ENCODE data around the gene FBXL13.

Gene FBXL13

DNA sequence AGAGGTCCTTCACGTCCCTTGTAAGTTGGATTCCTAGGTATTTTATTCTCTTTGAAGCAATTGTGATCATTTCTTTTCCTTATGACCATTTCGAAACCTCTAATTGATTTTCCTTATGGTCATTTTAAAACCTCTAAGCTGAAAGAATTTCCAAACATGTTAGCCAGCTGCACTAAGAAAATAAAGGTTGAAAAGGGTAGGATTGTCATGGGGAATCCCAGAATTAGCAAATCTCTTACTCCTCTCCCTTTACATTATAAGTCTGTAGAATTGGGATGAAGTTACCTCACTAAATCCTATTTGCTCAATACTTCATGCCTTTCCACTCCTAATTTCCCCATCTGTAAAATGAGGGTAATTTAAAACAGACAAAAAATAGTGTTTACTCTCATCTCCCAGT, 246.3 kb downstream of the FBXL13 start:
- H3K4me3 ChIP-seq (ENCODE audit: low read depth, low read length, poor library complexity, severe bottlenecking), result no peak overlapping the region
- TF ChIP-seq CTCF (IDR thresholded peaks at IDR 0.05; ENCODE audit: low read length) (no peak), EZH2 (IDR thresholded peaks at IDR 0.05; ENCODE audit: borderline replicate concordance, low read length) (no peak)
- no peak overlapping the region for H3K27ac ChIP-seq (ENCODE audit: low read depth, low read length, poor library complexity, severe bottlenecking)
- no peak overlapping the region for H3K4me2 ChIP-seq (ENCODE audit: low read length)
- H3K9me2 ChIP-seq (ENCODE audit: low read depth, low read length), result no peaks in the 10 kb centered on the region
- H3K4me1 ChIP-seq (ENCODE audit: insufficient read depth, low read length, severe bottlenecking), result no peaks in the 10 kb centered on the region
- H3K79me2 ChIP-seq (ENCODE audit: insufficient read depth, low read length), result no peaks in the 10 kb centered on the region
- H3F3A ChIP-seq (ENCODE audit: insufficient read depth, low read length), result no peaks in the 10 kb centered on the region
- H4K20me1 ChIP-seq (ENCODE audit: insufficient read depth, low read length), result no peaks in the 10 kb centered on the region
- no peak overlapping the region for H2AFZ ChIP-seq (ENCODE audit: low read length)
- H3K27me3 ChIP-seq (ENCODE audit: insufficient read depth, low read length), result no peaks in the 10 kb centered on the region
- H3K9ac ChIP-seq (ENCODE audit: low read length), result no peak overlapping the region
- H3K36me3 ChIP-seq (ENCODE audit: insufficient read depth, low read length), result no peaks in the 10 kb centered on the region
- H3K9me3 ChIP-seq (ENCODE audit: low read length), result no peaks in the 10 kb centered on the region

DNA sequence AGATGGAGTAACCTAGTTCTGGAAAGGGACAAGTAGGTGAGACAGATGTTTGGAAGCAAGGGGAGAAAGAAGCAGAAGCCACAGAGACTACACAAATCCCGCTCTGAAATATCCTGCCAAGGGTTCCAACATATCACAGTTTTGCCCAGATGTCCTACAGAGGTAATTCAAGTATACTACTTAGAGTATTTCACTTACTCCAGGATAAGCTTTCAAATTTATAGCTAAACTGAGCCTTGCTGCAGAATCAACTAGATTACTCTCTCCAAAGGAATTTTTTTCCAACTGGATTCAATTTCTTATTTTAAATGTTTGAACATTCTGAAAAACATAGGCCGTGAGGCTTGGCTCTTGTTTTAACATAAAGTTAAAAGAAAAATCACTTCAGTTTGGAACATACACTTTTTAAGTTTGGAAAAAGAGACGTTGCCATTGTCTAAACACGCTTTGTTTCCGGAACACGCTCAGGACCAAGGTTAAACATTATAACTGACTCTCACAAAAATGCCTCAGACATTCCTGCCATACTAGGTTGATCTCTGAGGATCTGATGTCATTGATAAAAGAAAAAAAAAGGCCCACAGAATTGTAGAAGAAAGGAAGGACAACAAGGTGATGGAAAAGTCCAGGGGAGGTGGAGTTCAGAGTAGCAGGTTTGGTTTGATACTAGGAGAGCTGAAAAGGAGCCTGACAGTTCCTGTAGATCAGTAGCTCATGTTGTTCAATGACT, 251.0 kb downstream of the FBXL13 start:
- Histone ChIP-seq H3K4me3 (ENCODE audit: low read depth, low read length, poor library complexity, severe bottlenecking) (no peak overlapping the region), H3K27me3 (ENCODE audit: insufficient read depth, low read length) (no peaks in the 10 kb centered on the region), H3F3A (ENCODE audit: insufficient read depth, low read length) (no peaks in the 10 kb centered on the region), H3K79me2 (ENCODE audit: insufficient read depth, low read length) (no peaks in the 10 kb centered on the region), H4K20me1 (ENCODE audit: insufficient read depth, low read length) (no peaks in the 10 kb centered on the region), H2AFZ (ENCODE audit: low read length) (no peak overlapping the region), H3K4me1 (ENCODE audit: insufficient read depth, low read length, severe bottlenecking) (no peaks in the 10 kb centered on the region), H3K9ac (ENCODE audit: low read length) (no peak overlapping the region), H3K9me3 (ENCODE audit: low read length) (no peaks in the 10 kb centered on the region), H3K9me2 (ENCODE audit: low read depth, low read length) (no peaks in the 10 kb centered on the region), H3K27ac (ENCODE audit: low read depth, low read length, poor library complexity, severe bottlenecking) (no peak overlapping the region), H3K4me2 (ENCODE audit: low read length) (no peak overlapping the region), H3K36me3 (ENCODE audit: insufficient read depth, low read length) (no peaks in the 10 kb centered on the region)
- no peak for TF ChIP-seq EZH2 (IDR thresholded peaks at IDR 0.05; ENCODE audit: borderline replicate concordance, low read length)
- TF ChIP-seq CTCF (IDR thresholded peaks at IDR 0.05; ENCODE audit: low read length), result no peak

- H3F3A ChIP-seq (ENCODE audit: insufficient read depth, low read length), result no peaks in the 10 kb centered on the region
- H3K36me3 ChIP-seq (ENCODE audit: insufficient read depth, low read length), result no peaks in the 10 kb centered on the region
- no peaks in the 10 kb centered on the region for H3K9me3 ChIP-seq (ENCODE audit: low read length)
- H3K4me2 ChIP-seq (ENCODE audit: low read length), result no peak overlapping the region
- H3K9ac ChIP-seq (ENCODE audit: low read length), result no peak overlapping the region
- H3K9me2 ChIP-seq (ENCODE audit: low read depth, low read length), result no peaks in the 10 kb centered on the region
- H3K79me2 ChIP-seq (ENCODE audit: insufficient read depth, low read length), result no peaks in the 10 kb centered on the region
- no peaks in the 10 kb centered on the region for H3K27me3 ChIP-seq (ENCODE audit: insufficient read depth, low read length)
- no peak overlapping the region for H3K27ac ChIP-seq (ENCODE audit: low read depth, low read length, poor library complexity, severe bottlenecking)
- no peaks in the 10 kb centered on the region for H4K20me1 ChIP-seq (ENCODE audit: insufficient read depth, low read length)
- no peak overlapping the region for H3K4me3 ChIP-seq (ENCODE audit: low read depth, low read length, poor library complexity, severe bottlenecking)
- no peaks in the 10 kb centered on the region for H3K4me1 ChIP-seq (ENCODE audit: insufficient read depth, low read length, severe bottlenecking)
- H2AFZ ChIP-seq (ENCODE audit: low read length), result no peak overlapping the region
- TF ChIP-seq CTCF (IDR thresholded peaks at IDR 0.05; ENCODE audit: low read length) (no peak), EZH2 (IDR thresholded peaks at IDR 0.05; ENCODE audit: borderline replicate concordance, low read length) (no peak)
Observed at GRCh38 chr7:102821994-102822747, 252.4 kb downstream of the FBXL13 start.
